HPDE6-E6E7 (cell line): ENCODE results near the gene HHLA2.

ENCODE experiments used
- DNase-seq: peaks from one replicate; pipeline ENCODE4 v3.0.0; 2011; ENCODE audit warnings: missing footprints; ENCODE audit errors: extremely low spot score

HHLA2 gene

DNA sequence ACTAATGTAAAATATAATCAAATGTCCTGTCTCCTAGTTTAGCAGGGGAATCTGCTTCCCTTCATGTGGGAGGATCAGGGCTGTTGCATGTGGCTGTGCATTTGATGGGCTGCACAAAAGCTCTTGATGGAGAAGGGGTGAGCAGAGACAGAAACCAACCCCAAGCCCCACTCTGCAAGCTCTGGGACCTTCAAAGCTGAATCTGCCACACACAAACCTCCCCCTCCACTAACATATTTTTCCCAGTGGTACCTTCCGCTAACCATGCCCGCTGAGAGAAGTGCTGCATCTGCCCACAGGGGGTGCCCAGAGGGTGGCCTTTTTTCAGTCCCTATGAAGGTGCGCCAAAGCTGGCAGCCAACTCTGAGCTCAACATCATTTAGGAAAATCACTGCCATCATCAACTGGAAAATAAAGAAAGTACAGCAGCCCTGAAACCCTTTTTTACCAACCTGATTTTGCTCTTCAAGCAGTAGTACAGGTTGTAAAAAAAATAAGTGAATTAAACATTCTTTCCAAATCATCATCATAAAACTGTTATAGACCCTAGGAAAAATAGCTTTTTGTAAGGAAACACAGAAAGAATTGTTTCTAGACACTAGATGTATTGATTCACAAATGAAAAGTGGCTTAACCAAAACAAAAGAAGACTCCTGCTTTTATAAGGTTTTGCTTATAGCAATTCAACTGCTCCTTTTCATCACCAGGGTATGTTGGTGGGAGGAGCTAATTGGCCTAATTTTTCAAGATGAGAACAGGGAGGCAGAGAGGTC lies 97.0 kb downstream of the HHLA2 start:
- DNase-seq = no peak

GRCh38 chr3:108394016-108394415 lies 97.7 kb downstream of the HHLA2 start:
- DNase-seq = no peak

DNA sequence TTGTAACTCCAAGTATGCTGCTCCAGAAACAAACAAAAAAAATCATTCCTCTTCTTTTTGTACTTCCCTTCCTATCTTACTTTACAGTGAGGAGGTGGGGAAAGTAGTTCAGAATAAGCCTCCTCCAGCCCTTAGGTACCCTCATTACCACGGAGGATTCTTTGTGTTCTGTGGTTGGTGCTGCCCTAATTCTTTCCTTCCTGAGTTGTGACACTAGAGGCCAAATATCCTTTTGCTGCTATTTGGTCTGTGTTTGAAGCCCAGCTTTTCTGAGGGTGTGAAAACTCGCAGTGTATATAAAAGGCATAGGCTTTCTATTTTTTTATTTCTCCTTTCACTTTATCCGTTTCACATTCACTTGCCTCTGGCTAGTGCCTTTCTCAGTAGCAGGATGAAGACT lies 98.2 kb downstream of the HHLA2 start:
- no peak for DNase-seq

DNA sequence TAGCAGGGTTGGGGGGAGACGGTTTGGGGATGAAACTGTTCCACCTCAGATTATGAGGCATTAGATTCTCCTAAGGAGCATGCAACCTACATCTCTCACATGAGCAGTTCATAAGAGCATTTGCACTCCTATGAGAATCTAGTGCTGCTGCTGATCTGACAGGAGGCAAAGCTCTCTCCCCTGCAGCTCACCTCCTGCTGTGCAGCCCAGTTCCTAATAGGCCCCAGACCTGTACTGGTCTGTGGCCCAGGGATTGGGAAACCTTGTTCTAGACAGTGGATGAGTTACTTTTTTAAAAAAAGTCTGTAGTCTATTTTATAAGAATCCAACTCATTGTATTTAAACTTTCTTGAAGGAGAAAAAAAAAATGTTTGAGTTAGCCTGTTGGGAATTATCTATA lies 100.0 kb downstream of the HHLA2 start:
- no peak for DNase-seq

DNA sequence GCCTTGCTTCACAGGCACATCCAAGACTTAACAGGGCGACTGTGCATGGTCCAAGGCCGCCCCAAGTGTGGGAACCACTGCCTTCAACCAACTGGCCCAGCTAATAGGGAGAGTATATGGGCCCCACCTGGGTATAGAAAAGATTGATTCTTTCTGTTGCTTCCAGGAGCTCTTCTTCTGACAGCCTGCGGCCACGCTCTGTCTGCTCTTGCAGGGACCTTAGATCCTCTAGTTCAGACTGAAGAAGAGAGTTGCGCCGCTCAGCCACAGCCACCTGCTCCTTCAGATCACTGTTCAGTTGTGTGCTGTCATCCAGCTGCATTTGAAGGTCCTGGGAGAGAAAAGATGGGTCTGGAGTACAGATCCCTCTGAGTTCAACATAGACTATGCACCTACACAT lies 102.2 kb downstream of the HHLA2 start:
- no peak for DNase-seq

DNA sequence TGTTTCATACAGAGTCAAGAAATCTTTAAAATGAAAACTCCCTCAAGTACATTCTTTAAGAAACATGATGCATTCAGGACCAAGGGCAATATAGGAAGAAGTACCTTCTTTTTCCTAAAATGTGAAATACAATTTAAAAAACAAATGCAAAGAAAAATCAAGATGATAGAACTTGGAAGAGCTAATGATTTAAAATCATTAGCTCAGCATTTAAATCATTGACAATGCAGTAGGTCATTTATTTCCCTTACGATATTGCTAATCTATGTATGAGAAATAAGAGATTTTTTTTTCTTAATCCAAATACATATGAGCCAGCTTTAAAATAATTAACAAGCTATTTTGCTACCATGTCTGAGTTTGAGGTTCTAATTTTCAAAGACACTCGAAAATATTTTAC lies 105.5 kb downstream of the HHLA2 start:
- DNase-seq = no peak

GRCh38 chr3:108403198-108403597 lies 106.8 kb downstream of the HHLA2 start:
- DNase-seq = no peak

DNA sequence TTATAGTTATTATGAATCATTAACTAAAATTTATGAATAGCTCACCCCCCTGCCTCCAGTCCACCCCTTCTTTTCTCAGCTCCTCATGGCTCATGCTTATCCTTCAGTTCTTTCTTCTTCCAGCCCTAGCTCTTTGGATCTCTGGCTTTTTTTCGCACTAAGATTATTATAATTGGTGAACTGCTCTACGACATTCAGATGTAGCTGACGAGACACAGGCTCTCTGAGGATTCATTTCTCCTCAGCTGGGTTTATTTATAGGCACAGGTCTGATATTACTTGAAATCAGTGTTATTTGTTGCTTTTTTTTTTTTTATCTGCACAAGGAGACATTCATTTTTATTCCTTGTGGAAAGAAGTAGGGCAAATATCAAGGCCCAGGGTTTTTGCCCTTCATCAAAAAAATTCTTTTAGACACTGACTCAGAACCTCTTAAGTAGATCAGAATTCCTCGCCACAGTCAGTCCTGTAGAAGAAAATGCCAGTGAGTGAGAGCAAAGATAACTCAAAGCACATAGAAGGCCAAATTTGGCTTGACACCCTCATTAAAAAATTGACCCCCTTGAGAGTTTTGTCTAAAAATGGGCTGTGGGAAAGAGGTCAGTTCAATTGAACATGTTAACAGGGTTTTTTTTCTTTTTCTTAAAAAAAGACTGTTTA lies 107.5 kb downstream of the HHLA2 start:
- no peak for DNase-seq

DNA sequence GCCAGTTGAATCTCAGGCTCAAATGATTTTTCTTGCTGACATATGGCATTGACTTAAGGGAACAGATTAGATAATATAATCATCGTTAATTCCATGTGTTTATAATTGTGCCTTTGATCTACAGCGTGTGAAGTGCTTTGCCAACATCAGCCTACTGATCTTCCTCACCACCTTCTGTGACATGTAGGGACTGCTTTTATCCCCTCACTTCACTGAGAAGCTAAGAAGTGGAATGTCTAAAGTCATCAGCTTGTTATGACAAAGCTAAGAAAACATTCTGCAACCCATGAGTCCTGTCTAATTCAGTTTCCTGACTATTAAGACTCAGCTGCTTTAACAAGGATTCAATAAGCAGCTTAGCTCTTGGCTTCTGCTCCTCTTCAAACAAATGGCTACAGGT lies 108.0 kb downstream of the HHLA2 start:
- DNase-seq = no peak

- DNase-seq = no peak
Measured at GRCh38 chr3:108406063-108406660, 109.8 kb downstream of the HHLA2 start.

- DNase-seq = peak; percentile 44
Measured at GRCh38 chr3:108406661-108407206, 110.4 kb downstream of the HHLA2 start.

- DNase-seq = no peak
Measured at GRCh38 chr3:108407886-108408285, 111.5 kb downstream of the HHLA2 start.

GRCh38 chr3:108408883-108409799 lies 112.8 kb downstream of the HHLA2 start:
- DNase-seq = no peak

DNA sequence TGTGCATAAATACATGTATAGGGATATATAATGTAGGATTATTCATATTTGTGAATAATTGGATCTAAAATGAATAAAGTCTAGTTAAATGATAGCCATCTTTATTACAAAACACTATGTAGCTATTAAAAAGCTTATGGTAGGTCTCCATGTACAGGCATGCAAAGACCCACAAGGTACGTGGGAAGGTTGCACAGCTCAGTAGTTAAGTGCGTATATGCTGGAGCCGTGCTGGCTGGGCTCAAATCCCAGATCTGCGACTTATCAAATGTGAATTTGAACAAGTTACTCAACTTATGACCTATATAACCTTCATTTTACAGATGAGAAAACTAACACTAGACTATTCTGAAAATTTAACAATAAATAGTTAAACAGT lies 113.4 kb downstream of the HHLA2 start:
- DNase-seq = no peak

- no peak for DNase-seq
Measured at GRCh38 chr3:108410531-108410984, 114.2 kb downstream of the HHLA2 start.

DNA sequence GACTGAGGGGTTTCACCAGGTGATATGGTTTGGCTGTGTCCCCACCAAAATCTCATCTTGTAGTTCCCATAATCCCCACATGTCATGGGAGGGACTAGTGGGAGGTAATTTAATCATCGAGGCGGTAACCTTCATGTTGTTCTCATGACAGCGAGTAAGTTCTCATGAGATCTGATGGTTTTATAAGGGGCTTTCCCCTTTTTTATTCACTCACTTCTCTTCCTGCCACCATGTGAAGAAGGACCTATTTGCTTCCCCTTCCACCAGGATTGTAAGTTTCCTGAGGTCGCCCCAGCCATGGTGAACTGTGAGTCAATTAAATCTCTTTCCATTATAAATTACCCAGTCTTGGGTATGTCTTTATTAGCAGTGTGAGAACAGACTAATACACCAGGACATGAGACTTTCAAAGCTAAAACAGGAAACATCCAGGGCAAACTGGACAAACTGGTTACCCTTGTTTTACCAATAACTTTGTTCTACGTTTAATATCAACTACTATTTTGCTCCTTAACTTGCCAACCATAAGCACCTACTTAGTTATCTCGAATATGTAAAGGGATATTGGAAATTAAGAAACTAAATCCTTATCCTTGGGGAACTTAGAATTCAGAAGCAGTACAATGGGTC lies 115.9 kb downstream of the HHLA2 start:
- peak; percentile 29 for DNase-seq

DNA sequence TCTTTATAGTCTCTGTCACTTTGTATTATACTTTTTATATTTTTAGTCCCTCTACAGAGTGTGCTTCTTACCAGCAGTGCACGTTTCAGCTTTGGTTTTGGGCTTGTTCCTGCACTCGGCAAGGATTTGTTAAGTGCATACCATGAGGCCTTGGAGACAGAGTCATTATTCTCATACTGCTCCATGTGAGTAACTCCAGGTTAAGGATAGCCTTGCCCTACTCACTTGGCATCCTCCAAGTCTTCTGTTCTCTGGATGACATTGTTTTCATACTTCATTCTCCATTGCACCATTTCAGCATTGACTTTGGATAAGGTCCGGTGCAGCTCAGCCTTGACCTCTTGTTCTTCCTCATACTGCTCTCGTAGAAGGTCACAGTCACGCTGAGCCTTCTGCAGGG lies 117.7 kb downstream of the HHLA2 start:
- no peak for DNase-seq

DNA sequence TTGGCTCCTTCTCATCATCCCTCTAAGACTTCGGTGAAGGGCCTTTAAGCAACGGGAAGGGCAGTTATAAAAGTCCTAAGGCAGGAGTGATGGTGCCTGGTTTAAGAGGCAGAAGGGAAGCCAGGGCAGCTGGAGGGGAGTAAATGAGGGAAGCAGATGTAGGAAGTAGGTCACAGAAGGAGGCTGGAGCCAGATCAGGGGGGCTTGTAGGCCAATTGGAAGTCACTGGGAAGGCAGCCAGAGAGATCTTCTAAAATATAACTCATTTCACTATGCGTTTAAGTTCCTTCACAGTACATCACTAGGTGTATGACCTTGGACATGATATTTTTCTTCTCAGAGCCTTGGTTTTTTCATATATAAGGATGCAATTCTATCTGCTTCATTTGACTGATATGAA lies 119.3 kb downstream of the HHLA2 start:
- DNase-seq = no peak

GRCh38 chr3:108416111-108416869 lies 119.9 kb downstream of the HHLA2 start:
- DNase-seq = no peak

DNA sequence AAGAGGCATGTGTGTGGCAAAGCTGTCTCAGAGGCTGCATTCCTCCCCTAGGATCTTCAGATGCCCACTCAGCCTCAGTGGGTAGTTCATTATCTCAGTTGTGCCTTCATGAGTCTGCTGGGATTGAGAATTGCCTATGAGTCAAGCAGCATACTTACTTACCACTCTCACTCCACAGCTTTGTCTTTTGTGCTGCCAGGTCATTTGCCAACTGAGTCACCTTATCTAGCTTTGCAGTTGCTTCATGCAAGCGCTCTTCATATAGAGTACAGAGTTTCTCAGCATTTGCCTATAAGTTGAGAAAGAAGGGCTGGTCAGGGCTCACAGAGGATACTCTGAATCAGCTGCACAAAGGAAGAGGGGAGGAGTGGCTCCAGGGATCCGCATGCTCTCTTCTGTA lies 124.6 kb downstream of the HHLA2 start:
- DNase-seq = peak; percentile 72
